Neural cell (in vitro differentiated cells): ENCODE data around the gene SLC10A4. TPM values are rescaled to one million over a fixed set of nuclear protein-coding genes. Genes with fewer than 3 reads are reported as not detected.

Experiments
- H2AFZ ChIP-seq: fragments of 200-600, 300-800 bp; sonication (generic), shearing (Covaris generic); 2 replicates; pipeline ENCODE4 v1.6.0; 2014; ENCODE audit warnings: low read depth, mild to moderate bottlenecking, antibody characterized with exemption, low read length, moderate library complexity
- H3F3A ChIP-seq: fragments of 200-600 bp; shearing (Covaris generic); 2 replicates; pipeline ENCODE4 v1.6.1; 2016; ENCODE audit warnings: mild to moderate bottlenecking, moderate library complexity, mixed read lengths, antibody characterized with exemption, low read length; ENCODE audit not compliant: insufficient read depth, poor library complexity, severe bottlenecking
- H3K27ac ChIP-seq: fragments of 200-600, 300-800 bp; sonication (generic), shearing (Covaris generic); 2 replicates; pipeline ENCODE4 v1.5.1; 2014; ENCODE audit warnings: mild to moderate bottlenecking, low read length, moderate library complexity
- H3K27me3 ChIP-seq: fragments of 300-800, 200-600 bp; sonication (generic), shearing (Covaris generic); 2 replicates; pipeline ENCODE4 v1.6.0; 2014; ENCODE audit warnings: mild to moderate bottlenecking, low read depth, low read length, moderate library complexity; ENCODE audit not compliant: insufficient read depth
- H3K36me3 ChIP-seq: fragments of 300-800, 200-600 bp; sonication (generic), shearing (Covaris generic); 2 replicates; pipeline ENCODE4 v1.5.1; 2014; ENCODE audit warnings: mild to moderate bottlenecking, antibody characterized with exemption, low read length, moderate library complexity; ENCODE audit not compliant: insufficient read depth
- H3K4me2 ChIP-seq: fragments of 300-800, 200-600 bp; sonication (generic), shearing (Covaris generic); 2 replicates; pipeline ENCODE4 v1.6.0; 2014; ENCODE audit warnings: mild to moderate bottlenecking, low read length
- H3K4me3 ChIP-seq: fragments of 300-800, 200-600 bp; sonication (generic), shearing (Covaris generic); 2 replicates; pipeline ENCODE4 v1.5.1; 2014; ENCODE audit warnings: mild to moderate bottlenecking, low read length, moderate library complexity
- H3K79me2 ChIP-seq: fragments of 200-600 bp; shearing (Covaris generic); replicated peaks from 2 replicates; pipeline ENCODE4 v1.6.0; 2014; ENCODE audit warnings: mild to moderate bottlenecking, low read length, moderate library complexity; ENCODE audit not compliant: insufficient read depth
- H3K9ac ChIP-seq: fragments of 300-800, 200-600 bp; sonication (generic), shearing (Covaris generic); 2 replicates; pipeline ENCODE4 v1.6.1; 2016; ENCODE audit warnings: mild to moderate bottlenecking, low read length, mixed read lengths
- H3K9me2 ChIP-seq: fragments of 200-600 bp; shearing (Covaris generic); 2 replicates; pipeline ENCODE4 v1.6.1; 2016; ENCODE audit warnings: mild to moderate bottlenecking, low read length, mixed read lengths; ENCODE audit not compliant: insufficient read depth
- H3K9me3 ChIP-seq: fragments of 200-600, 300-800 bp; sonication (generic), shearing (Covaris generic); 2 replicates; pipeline ENCODE4 v1.6.1; 2016; ENCODE audit warnings: mild to moderate bottlenecking, mixed run types, low read length, moderate library complexity, mixed read lengths
- H4K20me1 ChIP-seq: fragments of 200-600 bp; shearing (Covaris generic); 2 replicates; pipeline ENCODE4 v1.6.1; 2016; ENCODE audit warnings: mild to moderate bottlenecking, mixed run types; ENCODE audit not compliant: insufficient read depth
- CTCF ChIP-seq: fragments of 450-650 bp; IDR thresholded peaks from 2 replicates; pipeline ENCODE4 v1.5.1; 2014; ENCODE audit warnings: antibody characterized with exemption, mild to moderate bottlenecking, moderate library complexity; ENCODE audit not compliant: poor library complexity, severe bottlenecking
- EP300 ChIP-seq: fragments of 450-650 bp; conservative IDR thresholded peaks from 2 replicates; pipeline ENCODE4 v1.6.1; 2014; ENCODE audit warnings: antibody characterized with exemption, mild to moderate bottlenecking, moderate library complexity; ENCODE audit not compliant: poor library complexity, severe bottlenecking
- EZH2 ChIP-seq: fragments of 200-600, 300-800 bp; shearing (Covaris generic), sonication (generic); IDR thresholded peaks from 2 replicates; pipeline ENCODE4 v1.6.1; 2014; ENCODE audit warnings: antibody characterized with exemption, low read length, borderline replicate concordance, mild to moderate bottlenecking; ENCODE audit not compliant: insufficient read depth, poor library complexity, severe bottlenecking
- MXI1 ChIP-seq: fragments of 450-650 bp; conservative IDR thresholded peaks from 2 replicates; pipeline ENCODE4 v1.6.1; 2014; ENCODE audit warnings: antibody characterized with exemption, mild to moderate bottlenecking; ENCODE audit not compliant: poor library complexity, severe bottlenecking
- POLR2AphosphoS5 ChIP-seq: IDR thresholded peaks from 2 replicates; pipeline ENCODE4 v1.6.1; 2012
- RAD21 ChIP-seq: fragments of 450-650 bp; conservative IDR thresholded peaks from 2 replicates; pipeline ENCODE4 v1.6.1; 2014; ENCODE audit warnings: antibody characterized with exemption, mild to moderate bottlenecking, moderate library complexity
- REST ChIP-seq: IDR thresholded peaks from 2 replicates; pipeline ENCODE4 v1.6.1; 2012; ENCODE audit warnings: borderline replicate concordance
- SMC3 ChIP-seq: fragments of 450-650 bp; conservative IDR thresholded peaks from 2 replicates; pipeline ENCODE4 v1.6.1; 2014; ENCODE audit warnings: antibody characterized with exemption, mild to moderate bottlenecking, moderate library complexity; ENCODE audit not compliant: poor library complexity
- TAF1 ChIP-seq: IDR thresholded peaks from 2 replicates; pipeline ENCODE4 v1.6.1; 2012; ENCODE audit warnings: low read depth
- polyA plus RNA-seq: library from polyadenylated mRNA; depleted of rRNA; stranded (reverse); fragments of >200 nt; gene quantifications from 2 replicates; pipeline ENCODE4 v1.2.3, GENCODE V29; 2014

SLC10A4 gene
- polyA plus RNA-seq, 1 donor from 2014 or later = 14.5 TPM

- no peak within 1 kb of the TSS for H3K27ac ChIP-seq
- H3K9ac ChIP-seq = no peak within 1 kb of the TSS
- H3K4me2 ChIP-seq = no peak within 1 kb of the TSS
- peak within 1 kb of the TSS; percentile 39 for H3K4me3 ChIP-seq
- TF ChIP-seq SMC3 (no peak), RAD21 (no peak), POLR2AphosphoS5 (no peak), TAF1 (no peak), EZH2 (no peak), CTCF (no peak), EP300 (no peak), REST (no peak), MXI1 (no peak)
- no peaks in the 10 kb centered on the region for H3F3A ChIP-seq
- no peaks in the 10 kb centered on the region for H3K36me3 ChIP-seq
- H3K79me2 ChIP-seq = peaks cover 31% of the 10 kb centered on the region
- no peaks in the 10 kb centered on the region for H3K9me3 ChIP-seq
- no peak within 1 kb of the TSS for H2AFZ ChIP-seq
- H3K9me2 ChIP-seq = no peaks in the 10 kb centered on the region
- H3K27me3 ChIP-seq = peaks cover 21% of the 10 kb centered on the region
- H4K20me1 ChIP-seq = no peaks in the 10 kb centered on the region
Observed at GRCh38 chr4:48490012-48490679, 7.0 kb downstream of the SLC10A4 start, which contains the start of gene ZAR1. Gene ZAR1, plus strand, starts transcription at chr4:48490252. Its CDS starts 40 bp downstream, at chr4:48490292.

GRCh38 chr4:48490680-48491513 lies 7.8 kb downstream of the SLC10A4 start:
- H3K9ac ChIP-seq = no peak overlapping the region
- no peaks in the 10 kb centered on the region for H3K36me3 ChIP-seq
- no peaks in the 10 kb centered on the region for H3F3A ChIP-seq
- H3K79me2 ChIP-seq = peaks cover 24% of the 10 kb centered on the region
- H4K20me1 ChIP-seq = no peaks in the 10 kb centered on the region
- H3K27me3 ChIP-seq = peaks cover 21% of the 10 kb centered on the region
- no peak overlapping the region for H3K4me2 ChIP-seq
- H2AFZ ChIP-seq = no peak overlapping the region
- no peaks in the 10 kb centered on the region for H3K9me3 ChIP-seq
- no peak for TF ChIP-seq EP300
- no peak for TF ChIP-seq SMC3
- no peak for TF ChIP-seq RAD21
- no peak for TF ChIP-seq POLR2AphosphoS5
- no peak for TF ChIP-seq EZH2
- TF ChIP-seq CTCF = no peak
- TF ChIP-seq MXI1 = no peak
- TF ChIP-seq TAF1 = no peak
- TF ChIP-seq REST = no peak
- H3K9me2 ChIP-seq = no peaks in the 10 kb centered on the region
- H3K27ac ChIP-seq = no peak overlapping the region
- no peak overlapping the region for H3K4me3 ChIP-seq
